HT1080 (cell line): ENCODE data around the gene ZBTB17. TPM values are rescaled to one million over a fixed set of nuclear protein-coding genes. Genes with fewer than 3 reads are reported as not detected.
"Not testable (repeated sequence)": the region's sequence is repeated elsewhere in the genome, so short reads cannot be mapped to it uniquely, and the experiment has no call there.

ENCODE experiments used
- DNase-seq: peaks from one replicate; pipeline ENCODE4 v3.0.0-alpha.2; 2015; ENCODE audit warnings: low read depth
- small RNA-seq: library from RNA; depleted of rRNA; stranded (forward); fragments of <200 nt; gene quantifications from one replicate; pipeline ENCODE3, GENCODE V24; 2014
- total RNA-seq: library from RNA; depleted of rRNA; stranded (reverse); fragments of >200 nt; shearing (Covaris generic); gene quantifications from 2 replicates; pipeline ENCODE4 v1.2.3, GENCODE V29; 2014; rRNA removed

The ZBTB17 gene
- total RNA-seq, 1 experiment from 2014 or later: 40.0 TPM

GRCh38 chr1:15902882-15903281 lies 73.0 kb downstream of the ZBTB17 start:
- peak; percentile 70 for DNase-seq

DNA sequence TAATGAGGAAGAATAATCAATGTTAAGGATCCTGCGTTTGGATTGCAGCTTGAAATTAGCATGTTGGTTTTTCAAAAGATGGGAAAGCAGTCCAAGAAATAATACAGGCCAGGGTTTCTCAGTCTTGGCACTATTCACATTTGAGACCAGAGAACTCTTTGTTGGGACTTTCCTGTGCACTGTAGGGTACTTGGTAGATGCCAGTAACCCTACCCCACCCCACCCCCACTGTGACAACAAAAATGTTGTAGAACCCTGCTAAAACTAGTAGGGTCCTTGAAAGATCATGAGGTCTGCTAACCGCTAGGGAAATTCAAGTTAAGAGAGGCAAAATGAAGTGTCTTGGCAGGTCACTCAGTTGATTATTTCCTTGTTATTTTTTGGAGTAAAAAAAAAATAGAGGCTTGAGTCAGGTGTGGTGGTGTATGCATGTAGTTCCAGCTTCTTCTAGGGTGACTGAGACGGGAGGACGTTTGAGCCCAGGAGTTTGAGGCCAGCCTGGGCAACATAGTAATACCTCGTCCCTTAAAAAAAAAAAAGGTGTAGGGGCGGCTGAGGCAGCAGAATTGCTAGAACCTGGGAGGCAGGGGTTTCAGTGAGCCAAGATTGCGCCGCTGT lies 75.1 kb downstream of the ZBTB17 start:
- no peak for DNase-seq

DNA sequence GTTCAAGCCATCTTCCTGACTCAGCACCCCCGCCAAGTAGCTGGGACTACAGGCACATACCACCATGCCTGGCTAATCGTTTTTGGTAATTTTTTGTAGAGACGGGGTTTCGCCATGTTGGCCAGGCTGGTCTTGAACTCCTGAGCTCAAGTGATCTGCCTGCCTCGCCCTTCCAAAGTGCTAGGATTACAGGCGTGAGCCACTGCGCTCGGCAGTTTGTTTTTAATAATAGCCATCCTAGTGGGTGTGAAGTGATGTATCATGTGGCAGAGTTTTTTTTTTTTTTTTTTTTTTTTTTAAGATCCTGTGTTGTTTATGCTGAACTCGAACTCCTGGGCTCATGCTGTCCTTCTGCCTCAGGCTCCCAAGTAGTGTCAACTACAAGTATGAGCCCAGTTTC lies 76.6 kb downstream of the ZBTB17 start:
- DNase-seq: no peak

DNA sequence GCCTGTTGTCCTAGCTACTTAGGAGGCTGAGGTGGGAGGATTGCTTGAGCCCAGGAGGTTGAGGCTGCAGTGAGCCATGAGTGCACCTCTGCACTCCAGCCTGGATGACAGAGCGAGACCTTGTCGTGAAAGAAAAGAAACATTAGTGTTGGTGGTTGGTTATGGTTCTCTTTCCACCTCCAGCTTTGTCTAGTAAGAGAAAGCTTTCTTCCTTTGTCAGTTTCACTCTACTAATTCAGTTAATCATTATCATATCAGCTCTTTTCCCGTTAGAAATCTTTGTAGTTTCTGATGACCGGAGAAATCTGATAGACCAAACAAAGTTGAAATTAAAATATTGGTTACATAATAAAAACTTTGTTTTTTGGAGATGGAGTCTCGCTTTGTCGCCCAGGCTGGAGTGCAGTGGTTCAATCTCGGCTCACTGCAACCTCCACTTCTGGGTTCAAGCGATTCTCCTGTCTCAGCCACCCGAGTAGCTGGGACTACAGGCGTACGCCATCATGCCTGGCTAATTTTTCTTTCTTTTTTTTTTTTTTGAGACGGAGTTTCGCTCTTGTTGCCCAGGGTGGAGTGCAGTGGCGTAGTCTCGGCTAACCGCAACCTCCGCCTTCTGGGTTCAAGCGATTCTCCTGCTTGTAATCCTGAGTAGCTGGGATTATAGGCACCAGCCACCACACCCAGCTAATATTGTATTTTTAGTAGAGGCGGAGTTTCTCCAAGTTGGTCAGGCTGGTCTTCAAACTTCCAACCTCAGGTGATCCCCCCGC lies 78.9 kb downstream of the ZBTB17 start:
- not testable (repeated sequence) for DNase-seq

DNA sequence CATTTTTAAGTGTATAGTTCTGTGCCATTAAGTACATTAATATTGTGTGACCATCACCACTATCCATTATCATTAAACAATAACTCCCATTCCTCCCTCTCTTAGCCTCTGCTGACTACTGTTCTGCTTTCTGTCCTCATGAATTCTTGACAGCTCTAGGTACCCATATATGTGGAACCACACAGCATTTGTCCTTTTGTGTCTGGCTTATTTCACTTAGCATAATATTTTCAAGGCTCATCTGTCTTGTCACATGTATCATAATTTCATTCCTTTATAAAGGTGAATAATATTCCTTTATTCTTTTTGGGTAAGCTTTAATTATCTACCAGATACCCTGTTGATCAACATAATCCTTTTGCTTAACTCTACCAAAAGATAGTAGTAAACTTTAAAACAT lies 80.7 kb downstream of the ZBTB17 start:
- DNase-seq: no peak

- DNase-seq: not testable (repeated sequence)
These were observed 82.9 kb downstream of the ZBTB17 start for GRCh38 chr1:15892857-15893599.

Small RNA genes within 50 kb of the gene (small RNA-seq; reads per million reads assigned to genes)
- gene AL034555.1 (not detected), gene AL355994.1 (not detected), gene AL355994.5 (not detected)

Other genes with a start within 250 kb of the ZBTB17 start
- 0.07 and 0.16 TPM in 2 replicates for gene SLC25A34, start 239.8 kb downstream of the ZBTB17 start, total RNA-seq
- gene TMEM82, start 233.6 kb downstream of the ZBTB17 start, total RNA-seq: not detected in 2 replicates
- gene FBLIM1, start 217.3 kb downstream of the ZBTB17 start, total RNA-seq: 80.6 and 82.6 TPM in 2 replicates
- gene UQCRHL, start 168.5 kb downstream of the ZBTB17 start, total RNA-seq: 12.4 and 31.0 TPM in 2 replicates
- gene SPEN, start 128.4 kb downstream of the ZBTB17 start, total RNA-seq: 13.7 and 15.3 TPM in 2 replicates
- not detected in 2 replicates for gene SRARP, start 28.1 kb upstream of the ZBTB17 start, total RNA-seq
- not detected in 2 replicates for gene HSPB7, start 41.9 kb upstream of the ZBTB17 start, total RNA-seq
- gene CLCNKA, start 45.9 kb upstream of the ZBTB17 start, total RNA-seq: not detected in 2 replicates
- not detected in 2 replicates for gene CLCNKB, start 67.7 kb upstream of the ZBTB17 start, total RNA-seq
- gene FAM131C, start 97.5 kb upstream of the ZBTB17 start, total RNA-seq: 0.30 and 2.1 TPM in 2 replicates
- 99.1 and 114 TPM in 2 replicates for gene EPHA2, start 180.0 kb upstream of the ZBTB17 start, total RNA-seq
- gene ARHGEF19, start 236.6 kb upstream of the ZBTB17 start, total RNA-seq: not detected in 2 replicates